NCI-H1105 (cell line): ENCODE results near the gene MAGEA11.
"Not testable (repeated sequence)": the region's sequence is repeated elsewhere in the genome, so short reads cannot be mapped to it uniquely, and the experiment has no call there.

ENCODE experiments used
- DNase-seq: peaks from one replicate; lab custom pipeline; 2025; lab: John Stamatoyannopoulos, UW

Gene MAGEA11

DNA sequence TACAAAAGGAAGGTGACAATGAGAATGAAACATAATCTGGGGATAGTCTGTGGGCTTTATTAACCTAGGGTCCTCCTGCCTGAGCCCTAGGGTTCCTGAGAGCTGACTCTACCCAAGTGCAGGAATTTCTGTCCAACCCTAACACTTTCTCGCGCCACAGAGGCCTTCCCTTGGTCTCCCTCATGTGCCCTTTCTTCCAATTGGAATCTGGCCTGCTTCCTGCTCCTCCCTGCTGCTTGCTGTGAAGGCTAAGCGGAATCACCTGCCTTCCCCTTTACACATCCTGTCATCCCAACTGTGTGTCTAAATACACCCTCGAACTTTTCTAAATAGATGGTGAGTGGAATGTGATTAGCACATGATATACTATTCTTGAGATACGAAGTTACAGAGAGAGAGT, 5.9 kb downstream of the MAGEA11 start:
- DNase-seq, result no peak

DNA sequence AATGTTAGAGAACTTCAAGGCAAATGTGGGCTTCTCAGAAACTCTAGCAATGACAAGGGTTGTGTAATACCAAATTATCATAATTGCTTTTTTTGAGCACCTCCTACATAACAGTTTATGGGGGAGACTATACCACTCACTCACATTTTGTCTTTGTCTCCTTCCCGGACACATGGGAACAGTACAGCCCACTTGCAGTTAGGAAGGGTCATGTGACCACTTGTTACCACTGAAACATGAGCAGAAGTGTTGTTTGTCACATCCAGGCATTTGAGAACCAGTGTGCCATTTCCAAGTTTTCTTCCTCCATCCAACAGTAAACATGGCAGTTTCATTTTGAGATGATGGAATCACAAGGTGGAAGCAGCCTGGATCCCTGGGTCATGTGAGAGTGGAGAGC, 6.9 kb downstream of the MAGEA11 start:
- no peak for DNase-seq

DNA sequence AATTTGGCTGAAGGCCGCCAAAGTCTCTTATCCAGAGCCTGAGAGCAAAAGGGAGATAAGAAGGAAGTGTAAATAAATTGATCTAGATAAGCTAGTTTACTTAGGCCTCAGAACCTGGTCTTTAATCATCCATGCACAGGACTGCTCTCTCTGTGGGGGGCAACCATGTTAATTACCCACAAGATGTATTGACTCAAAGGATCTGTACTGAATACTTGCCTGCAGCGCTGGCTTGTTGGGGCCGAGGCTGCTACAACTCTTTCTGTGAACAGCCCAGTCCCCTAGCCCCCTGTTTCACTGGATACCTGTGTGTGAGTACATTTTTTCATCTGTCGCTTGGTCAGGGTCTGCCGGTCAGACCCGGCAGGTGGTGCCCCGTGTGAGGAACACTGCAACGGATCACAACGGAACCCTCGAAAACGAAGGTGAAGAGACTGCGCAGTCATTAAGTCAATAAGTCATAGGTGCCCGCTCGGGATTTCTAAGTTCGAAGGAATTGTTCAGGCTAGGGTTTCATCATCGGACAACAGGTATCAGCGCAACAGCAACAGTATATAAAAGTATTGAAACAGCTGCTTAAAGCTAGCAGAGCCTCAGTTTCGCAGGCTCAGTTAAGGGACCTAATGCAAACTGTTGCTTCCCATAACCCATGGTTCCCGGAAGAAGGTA, 8.3 kb downstream of the MAGEA11 start:
- no peak for DNase-seq

DNA sequence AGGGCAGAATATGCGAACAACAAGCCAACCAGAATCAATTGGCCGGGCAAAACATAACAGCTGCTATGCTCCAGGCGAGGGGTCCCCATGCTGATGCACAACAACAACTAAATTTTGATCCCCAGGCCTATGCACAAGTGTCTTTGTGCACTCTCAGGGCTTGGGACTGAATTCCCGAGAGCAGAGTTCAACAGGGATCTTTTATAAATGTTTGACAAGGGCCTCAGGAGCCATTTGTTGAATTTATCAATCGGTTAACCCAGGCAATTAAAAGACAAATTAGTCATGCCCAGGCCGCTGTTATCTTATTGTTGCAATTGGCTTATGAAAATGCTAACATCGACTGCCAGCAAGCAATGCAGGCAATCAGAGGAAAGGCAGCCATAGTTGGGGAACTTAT, 9.4 kb downstream of the MAGEA11 start:
- DNase-seq, result not testable (repeated sequence)

DNA sequence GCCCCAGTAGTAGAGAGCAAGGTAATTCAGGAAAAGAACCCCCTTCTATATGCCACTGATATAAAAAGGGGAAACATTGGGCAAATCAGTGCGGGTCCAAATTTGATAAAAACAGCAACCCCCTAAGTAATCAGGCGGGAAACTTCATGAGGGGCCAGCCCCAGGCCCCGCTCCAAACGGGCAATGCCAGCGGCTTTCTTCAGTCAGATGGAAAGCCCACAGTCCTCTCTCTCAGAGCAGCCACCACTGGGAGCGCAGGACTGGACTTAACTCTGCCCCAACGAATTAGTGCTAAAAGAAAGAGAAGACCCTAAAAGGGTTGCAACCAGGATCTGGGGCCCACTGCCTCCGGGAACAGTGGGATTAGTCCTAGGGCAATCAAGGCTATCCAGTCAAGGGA, 9.9 kb downstream of the MAGEA11 start:
- DNase-seq, result no peak

DNA sequence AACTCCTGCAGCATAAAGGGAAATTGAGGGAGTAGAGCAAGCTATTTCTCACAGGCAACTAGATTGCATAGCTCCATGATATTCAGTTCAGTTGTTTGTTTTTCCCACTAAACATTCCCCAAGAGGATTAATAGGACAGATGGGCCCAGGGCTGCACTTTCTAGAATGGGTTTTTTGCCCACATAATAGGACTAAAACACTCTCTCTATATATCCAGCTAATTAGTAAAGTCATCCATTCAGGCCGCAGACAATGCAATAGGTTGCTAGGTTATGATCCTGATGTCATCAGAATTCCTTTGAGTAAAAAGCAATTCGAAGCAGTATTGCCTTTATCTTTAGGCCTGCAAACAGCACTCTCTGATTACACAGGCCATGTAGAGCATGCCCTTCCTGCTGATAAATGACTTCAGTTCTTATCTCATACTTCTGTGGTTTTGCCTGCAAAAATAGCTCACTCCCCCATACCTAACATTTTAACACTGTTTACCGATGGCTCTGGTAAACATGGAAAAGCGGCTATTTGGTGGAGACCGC, 11.8 kb downstream of the MAGEA11 start:
- not testable (repeated sequence) for DNase-seq

DNA sequence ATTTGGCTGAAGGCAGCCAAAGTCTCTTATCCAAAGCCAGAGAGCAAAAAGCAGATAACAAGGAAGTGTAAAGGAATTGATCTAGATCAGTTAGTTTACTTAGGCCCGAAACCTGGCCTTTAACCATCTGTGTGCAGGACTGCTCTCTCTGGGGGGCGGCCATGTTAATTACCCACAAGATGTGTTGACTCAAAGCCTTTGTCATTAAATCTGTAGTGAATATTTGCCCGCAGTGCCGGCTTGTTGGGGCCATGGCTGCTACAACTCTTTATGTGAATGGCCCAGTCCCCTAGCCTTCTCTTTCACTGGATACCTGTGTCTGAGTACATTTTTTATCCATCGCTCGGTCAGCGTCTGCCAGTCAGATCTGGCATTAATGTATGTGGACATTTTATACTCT, 15.4 kb downstream of the MAGEA11 start:
- DNase-seq, result not testable (repeated sequence)

DNA sequence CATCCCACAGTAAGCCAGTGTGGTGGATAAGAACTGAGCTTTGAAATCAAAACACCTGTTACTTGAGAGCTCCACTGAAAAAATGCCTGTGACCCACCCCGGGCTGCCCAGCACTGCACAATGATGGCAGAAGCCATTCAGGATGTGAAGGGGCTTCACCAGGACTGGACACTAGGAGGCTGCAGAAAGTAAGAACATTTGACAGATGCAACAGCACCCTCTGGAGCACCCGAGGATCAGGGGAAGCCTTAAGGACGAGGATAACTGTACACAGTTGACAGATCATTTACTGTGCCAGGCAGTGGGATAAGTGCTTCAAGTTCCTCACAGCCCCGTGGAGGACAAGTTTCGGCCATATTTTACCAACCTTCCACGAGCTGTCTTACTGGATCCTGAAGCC, 30.4 kb downstream of the MAGEA11 start:
- DNase-seq, result not testable (repeated sequence)

DNA sequence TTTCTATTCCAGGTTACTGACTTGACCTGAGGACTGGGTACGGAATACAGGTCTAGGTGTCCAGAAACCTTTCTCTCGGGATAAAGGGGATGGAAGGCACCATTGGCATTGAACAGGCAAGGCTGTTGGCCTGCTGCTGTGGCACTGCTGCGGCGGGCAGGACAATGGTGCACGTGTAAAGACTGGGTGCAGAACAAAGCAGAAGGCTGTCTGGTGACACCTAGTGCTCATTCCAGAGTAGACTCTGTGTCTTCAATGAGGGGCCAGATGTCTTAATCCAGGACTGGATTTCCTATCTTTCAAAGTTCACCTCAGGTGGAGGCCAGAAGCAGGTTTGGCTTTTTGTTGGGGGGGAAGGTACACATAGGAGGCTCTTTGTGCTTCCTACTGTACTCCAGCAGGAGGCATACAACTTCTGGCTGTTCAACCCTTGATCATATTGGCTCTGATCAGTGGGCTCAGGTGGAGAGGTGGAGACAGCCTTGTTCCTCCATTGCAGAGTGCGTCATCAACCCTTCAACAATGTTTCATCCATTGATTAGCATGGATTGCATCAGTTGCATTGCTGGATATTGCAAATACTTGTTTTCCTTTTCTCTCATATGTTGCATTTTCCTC, 34.6 kb downstream of the MAGEA11 start:
- DNase-seq, result not testable (repeated sequence)

DNA sequence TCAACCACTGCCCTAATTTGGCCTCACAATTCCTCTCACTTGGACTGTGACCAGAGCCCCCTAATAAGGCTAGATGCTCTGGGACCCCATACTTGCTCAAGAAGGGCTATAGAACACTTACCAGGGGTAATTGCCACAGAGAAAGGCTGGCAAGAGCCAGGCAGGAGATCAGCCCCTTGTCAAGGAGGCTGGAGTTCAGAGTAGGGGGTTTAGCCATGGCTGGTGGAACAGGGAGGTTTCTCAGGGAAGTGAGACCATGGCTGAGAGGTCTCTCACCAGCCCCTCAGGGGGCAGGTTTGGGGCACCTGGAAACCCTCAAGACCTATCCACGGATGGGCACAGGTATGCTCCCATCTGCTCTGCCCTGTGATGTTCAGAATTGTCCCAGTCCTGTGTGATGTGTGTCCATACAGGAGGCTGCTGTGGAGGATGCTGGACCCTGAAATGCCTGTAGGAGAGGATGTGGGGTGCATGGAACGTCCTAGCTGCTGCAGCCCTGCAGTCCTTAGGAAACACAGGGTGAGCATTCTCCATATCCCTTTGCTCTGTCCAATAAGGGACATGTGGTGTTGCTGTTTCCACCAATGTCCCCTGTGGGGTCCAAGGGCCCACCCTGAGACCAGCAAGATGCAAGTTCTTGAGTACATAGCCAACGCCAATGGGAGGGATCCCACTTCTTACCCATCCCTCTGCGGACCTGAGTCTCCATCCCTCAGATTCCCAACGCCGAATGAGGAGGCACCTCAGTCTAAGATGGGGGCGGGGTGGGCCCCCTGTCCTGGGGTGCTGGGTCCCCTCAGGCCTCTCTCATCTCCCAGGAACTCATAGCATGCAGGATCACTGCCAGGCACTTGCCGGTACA, 45.6 kb downstream of the MAGEA11 start:
- DNase-seq, result no peak

DNA sequence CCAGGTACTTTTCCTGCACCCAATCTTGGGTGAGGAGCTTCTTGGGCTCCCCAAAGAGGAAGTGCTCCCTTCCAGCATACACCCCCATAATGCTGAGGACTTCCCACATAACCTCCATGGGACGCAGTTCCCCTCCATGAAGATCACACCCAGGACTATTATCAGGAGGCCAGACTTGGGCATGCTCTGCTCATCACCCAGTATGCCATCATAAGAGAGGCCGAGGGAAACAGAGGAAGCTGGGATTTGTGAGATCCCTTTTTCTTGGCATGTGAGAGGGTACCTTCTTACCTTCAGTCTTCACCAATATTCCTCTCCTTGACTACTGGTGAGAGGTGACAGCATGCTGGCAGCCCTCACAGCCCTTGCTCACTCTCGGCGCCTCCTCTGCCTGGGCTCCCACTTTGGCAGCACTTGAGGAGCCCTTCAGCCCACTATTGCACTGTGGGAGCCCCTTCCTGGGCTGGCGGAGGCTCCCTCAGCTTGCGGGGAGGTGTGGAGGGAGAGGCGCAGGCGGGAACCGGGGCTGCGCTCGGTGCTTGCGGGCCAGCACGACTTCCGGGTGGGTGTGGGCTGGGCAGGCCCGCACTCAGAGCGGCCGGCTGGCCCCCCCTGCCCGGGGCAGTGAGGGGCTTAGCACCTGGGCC, 46.3 kb downstream of the MAGEA11 start:
- DNase-seq, result no peak

DNA sequence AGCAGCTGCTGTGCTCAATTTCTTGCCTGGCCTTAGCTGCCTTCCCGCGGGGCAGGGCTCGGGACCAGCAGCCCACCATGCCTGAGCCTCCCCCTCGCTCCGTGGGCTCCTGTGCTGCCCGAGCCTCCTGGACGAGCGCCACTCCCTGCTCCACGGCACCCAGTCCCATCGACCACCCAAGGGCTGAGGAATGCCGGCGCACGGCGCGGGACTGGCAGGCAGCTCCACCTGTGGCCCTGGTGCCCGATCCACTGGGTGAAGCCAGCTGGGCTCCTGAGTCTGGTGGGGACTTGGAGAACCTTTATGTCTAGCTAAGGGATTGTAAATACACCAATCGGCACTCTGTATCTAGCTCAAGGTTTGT, 46.8 kb downstream of the MAGEA11 start:
- DNase-seq, result not testable (repeated sequence)

DNA sequence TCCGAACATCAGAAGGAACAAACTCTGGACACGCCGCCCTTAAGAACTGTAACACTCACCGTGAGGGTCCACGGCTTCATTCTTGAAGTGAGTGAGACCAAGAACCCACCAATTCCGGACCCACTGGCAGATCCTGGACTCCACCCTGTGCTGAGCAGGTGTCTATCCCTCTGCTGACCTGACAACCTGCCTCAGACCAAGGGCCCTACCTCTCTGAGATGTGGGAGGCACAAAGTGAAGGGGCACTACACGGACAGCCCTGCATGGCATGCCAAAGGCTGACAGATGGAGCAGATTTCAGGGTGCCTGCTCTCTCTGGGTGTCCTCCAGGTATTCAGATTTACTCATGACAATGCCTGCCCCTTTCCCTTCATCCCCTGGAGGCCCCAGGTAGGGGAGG, 48.0 kb downstream of the MAGEA11 start:
- DNase-seq, result no peak

DNA sequence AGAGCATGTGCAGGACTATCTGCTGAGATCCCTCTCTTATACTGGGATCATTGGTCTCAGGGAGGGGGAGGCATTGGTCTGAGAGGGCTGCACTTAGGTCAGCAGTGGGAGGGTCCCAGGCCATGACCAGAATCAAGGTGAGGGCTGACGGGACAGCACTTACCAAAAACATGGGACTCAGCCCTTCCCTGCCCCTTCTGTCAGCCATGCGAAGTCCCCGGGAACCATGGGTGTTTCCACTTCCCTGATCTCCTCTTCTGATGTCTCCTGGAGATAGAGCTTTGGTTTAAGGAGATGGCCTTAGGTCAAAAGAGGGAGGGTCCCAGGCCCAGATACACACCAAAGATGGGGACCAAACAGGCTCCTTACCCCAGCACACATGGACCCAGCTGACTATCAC, 49.1 kb downstream of the MAGEA11 start:
- no peak for DNase-seq

DNA sequence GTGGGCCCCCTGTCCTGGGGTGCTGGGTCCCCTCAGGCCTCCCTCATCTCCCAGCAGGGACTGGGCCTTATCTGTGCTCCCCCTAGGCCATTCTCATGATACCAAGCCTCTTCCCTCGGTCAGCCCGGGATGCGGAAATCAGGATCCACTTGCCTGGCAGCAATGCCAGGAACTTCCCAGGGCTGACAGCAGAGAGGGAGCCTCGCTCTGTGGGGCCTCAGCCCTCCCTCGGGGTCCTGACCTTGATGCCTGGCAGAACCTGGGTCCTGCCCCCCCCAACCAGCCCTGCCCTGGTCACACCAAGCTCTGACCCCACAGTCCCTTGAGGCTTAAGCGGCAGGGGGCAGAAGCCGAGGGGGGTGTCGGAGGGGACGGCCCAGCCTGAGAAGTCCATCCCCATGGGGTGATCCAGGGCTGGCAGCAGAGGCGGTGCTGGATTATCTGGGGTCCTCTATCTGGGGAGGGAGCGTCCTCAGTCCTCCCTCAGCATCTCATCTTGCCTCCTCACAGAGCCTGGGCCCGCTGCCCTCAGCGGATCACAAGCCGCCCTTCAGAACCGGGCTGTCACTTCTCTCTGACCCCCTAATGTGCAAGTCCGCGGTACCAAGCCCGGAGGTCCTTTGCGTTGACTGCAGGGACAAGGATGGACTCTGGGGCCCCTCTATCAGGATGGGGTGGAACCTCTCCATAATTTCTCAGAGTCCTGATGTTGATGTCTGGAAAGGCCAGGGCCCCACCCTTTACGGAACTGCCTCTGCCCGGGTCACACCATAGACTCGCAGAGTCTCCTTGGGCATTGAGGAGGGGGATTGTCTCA, 50.2 kb downstream of the MAGEA11 start:
- DNase-seq, result not testable (repeated sequence)

DNA sequence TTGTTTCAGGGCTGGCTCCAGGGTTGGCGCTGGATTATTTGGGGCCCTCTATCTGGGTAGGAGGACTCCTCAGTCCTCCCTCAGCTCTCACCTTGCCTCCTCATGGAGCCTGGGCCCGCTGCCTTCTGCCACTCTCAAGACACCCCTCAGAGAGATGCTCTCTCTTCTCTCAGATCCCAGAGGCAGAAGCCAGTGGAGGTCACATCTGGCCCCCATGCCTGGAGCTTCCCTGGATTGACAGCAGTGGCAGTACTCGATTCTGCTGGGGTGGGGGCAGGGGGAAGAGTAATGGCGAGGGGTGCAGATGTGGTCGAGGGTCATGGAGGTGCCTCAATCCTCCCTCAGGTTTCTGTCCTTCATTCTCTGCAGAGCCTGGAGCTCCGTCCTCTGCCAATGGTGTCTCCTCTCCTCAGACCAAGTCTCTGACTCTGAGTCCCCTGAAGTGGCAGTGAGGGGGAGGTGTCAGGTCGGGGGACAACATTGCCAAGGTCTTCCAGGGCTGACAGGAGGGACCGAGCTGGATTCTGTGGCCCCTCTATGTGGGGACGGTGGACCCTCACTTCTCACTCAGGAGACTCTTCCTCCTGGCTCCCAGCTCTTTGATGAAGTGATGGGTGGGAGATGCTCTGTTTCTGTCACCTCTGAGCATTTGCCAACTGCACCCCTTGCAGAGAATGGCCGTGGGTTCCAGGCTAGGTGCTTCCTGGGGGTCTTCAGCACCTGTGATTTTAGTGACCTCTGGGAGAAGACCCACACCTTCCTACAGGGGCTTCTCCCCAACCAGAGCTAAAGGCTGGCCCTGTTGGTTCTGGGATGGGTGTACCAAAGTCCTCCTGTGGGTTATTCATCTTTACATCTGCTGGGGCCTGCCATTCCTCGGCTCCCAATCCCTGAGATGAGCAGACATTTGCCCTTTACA, 51.1 kb downstream of the MAGEA11 start:
- DNase-seq, result no peak
